ENCODE measurements around the gene CCND3.

Gene CCND3

DNA sequence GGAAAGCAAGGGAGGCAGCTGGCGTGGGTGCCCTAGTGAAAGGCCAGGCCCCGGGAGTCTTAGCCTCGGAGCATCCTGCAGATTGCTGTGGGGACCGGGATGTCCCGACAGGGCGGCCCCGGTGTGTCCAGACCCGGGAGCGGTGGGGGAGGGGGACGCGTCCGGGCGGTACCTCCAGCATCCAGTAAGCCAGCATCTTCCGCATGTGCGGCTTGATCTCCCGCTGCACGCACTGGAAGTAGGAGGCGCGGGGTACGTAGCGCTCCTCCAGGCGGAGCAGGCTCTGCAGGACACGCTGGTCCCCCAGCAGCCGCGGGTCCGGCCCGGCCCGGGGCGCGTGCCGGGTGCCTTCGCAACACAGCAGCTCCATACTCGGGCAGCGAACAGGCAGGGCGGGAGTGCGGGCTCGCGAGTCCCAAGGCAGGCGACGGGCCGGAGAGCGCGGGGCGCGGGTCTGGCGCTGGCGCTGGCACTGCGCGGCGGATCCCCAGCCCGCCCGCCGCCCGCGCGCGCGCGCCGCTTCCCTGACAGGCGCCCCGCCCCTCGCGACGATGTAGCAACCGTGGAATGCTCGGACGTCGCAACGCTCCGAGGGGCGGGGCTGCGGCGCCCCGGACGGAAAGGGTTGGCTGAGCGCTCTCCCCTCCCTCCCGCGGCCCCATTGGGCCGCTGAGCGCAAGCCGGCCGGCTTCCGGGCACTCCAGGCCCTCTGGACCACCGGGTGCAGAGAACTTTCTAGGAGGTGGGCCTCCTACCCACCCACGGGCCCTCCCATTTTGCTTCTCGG is at the start of gene CCND3:
Gene CCND3 (minus strand): TSS at position 529 of the 787 bp plus-strand sequence. CDS start 159 bp downstream, at position 370.
- TF ChIP-seq, protein P1, sequence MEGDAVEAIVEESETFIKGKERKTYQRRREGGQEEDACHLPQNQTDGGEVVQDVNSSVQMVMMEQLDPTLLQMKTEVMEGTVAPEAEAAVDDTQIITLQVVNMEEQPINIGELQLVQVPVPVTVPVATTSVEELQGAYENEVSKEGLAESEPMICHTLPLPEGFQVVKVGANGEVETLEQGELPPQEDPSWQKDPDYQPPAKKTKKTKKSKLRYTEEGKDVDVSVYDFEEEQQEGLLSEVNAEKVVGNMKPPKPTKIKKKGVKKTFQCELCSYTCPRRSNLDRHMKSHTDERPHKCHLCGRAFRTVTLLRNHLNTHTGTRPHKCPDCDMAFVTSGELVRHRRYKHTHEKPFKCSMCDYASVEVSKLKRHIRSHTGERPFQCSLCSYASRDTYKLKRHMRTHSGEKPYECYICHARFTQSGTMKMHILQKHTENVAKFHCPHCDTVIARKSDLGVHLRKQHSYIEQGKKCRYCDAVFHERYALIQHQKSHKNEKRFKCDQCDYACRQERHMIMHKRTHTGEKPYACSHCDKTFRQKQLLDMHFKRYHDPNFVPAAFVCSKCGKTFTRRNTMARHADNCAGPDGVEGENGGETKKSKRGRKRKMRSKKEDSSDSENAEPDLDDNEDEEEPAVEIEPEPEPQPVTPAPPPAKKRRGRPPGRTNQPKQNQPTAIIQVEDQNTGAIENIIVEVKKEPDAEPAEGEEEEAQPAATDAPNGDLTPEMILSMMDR (IDR thresholded peaks at IDR 0.05; ENCODE audit: low read depth, low read length): no peak
- DNase-seq (ENCODE audit: extremely low read depth, low read depth): peak; percentile 67

DNA sequence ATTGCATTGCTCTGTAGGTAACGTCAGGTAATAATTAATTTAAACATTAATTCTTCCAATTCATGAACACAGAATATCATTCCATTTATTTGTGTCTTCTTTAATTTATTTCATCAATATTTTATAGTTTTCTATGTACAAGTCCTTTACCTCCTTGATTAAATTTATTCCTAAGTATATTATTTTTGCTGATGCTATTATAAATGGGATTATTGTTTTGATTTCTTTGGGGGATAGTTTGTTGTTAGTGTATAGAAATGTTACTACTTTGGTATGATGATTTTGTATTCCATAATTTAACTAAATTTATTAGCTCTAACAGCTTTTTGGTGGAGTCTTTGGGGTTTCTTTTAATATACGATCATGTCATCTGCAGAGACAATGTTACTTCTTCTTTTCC is 44.7 kb upstream of the CCND3 start:
- TF ChIP-seq, protein P1 (IDR thresholded peaks at IDR 0.05; ENCODE audit: low read depth, low read length): no peak
- no peak for DNase-seq (ENCODE audit: extremely low read depth, low read depth)

DNA sequence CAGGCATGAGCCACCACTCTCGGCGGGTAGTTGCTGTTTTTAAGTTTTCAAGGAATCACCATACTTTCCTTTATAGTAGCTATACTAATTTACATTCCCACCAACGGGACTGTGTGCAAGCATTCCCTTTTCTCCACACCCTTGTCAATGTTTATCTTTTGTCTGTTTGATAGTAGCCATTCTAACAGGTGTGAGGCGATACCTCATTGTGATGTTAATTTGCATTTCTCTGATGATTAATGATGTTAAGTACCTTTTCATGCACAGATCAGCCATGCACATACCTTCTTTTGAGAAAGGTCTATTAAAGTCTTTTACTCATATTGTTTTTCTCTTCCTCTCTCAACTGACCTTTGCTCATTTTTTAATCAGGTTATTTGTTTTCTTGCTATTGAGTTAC is 43.0 kb upstream of the CCND3 start:
- TF ChIP-seq, protein P1 (IDR thresholded peaks at IDR 0.05; ENCODE audit: low read depth, low read length): no peak
- no peak for DNase-seq (ENCODE audit: extremely low read depth, low read depth)

DNA sequence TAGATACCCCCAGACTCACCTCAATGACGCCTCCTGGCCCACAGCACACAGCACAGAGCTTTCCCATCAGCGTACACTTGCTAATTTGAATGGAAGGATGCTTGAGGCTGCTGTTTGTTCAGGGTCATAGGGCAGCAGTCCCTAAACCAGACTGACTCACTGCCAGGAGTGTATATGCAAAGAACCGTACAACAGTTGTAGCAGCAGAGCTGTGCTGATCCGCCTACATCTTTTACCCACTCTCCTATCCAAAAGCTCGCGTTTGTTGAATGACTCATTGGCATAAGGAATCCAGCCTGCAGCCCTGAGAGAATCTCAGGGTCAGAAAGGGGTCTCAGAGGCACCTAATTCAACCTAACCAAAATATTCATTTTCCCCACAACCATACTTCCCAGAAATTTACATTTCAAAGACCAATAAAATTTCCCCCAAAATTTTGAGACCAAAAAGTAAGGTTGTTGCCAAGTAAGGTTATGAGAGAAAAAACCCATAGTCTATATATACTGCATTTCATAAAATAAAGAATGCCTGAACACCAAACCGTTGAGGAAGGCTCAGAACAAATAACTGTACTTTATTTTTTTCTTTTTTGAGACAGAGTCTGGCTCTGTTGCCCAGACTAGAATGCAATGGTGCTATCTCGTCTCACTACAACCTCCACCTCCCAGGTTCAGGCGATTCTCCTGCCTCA is 35.3 kb upstream of the CCND3 start:
- TF ChIP-seq, protein P1 (IDR thresholded peaks at IDR 0.05; ENCODE audit: low read depth, low read length): no peak
- no peak for DNase-seq (ENCODE audit: extremely low read depth, low read depth)

DNA sequence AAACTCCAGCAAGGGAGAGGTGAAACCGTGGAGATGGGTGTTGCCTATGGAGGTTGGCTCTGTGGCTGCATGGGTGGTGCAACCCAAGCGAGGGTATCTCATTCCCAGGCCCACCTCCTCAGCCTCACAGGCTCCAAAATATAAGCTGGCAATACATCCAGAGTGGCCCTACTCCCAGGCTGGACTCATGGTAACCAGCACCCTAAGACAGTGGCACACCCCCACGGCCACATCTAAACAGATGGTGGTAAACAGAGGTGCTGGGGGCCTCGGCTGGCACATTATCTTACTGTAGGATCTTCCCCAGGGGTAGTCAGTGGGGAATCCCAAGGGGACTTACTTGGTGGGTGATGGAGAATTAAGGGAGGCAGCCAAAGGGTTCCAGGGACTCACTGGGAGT is 33.7 kb upstream of the CCND3 start:
- no peak for DNase-seq (ENCODE audit: extremely low read depth, low read depth)
- TF ChIP-seq, protein P1 (IDR thresholded peaks at IDR 0.05; ENCODE audit: low read depth, low read length): no peak

DNA sequence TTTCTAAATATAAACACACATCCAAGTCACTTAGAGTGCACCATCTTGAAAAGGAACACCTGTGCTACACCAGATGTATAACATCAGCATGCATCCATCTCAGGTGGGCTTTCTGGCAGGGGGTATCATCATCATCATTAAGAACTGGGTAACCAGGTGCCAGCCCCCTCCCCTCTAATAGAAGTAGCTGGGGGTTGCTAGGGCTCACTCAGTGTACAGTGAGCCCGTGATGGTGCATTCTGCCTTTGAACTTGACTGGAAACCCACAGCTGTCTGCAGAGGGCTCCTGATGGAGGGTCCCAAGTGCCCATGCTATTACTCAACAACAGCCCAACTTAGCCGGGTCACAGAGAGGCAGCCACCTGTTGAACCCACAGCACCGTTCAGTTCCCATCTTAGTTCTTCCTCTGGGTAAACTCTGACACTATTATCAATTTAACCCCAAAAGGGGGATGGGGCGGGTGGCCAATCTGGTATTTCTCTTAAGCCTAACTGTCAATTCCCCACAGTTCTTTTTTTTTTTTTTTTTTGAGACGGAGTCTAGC is 32.7 kb upstream of the CCND3 start:
- TF ChIP-seq, protein P1 (IDR thresholded peaks at IDR 0.05; ENCODE audit: low read depth, low read length): no peak
- no peak for DNase-seq (ENCODE audit: extremely low read depth, low read depth)

DNA sequence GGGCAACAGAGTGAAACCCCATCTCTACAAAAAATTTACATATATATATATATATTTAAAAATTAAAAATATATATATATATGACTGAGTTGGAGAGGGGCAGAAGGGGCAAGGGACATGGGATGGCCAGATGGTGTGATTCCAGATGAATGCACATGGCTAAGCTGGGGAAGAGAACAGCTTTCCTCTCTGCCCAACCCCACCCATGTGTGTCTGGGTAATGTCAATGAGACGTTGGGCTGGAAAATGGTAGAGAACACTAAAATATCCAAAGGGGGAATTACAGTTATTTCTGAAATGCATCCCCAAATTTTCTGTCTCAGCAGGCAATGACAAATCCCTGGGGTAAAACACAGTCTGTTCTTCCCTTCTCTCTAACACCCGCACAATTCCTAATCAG is 31.2 kb upstream of the CCND3 start:
- DNase-seq (ENCODE audit: extremely low read depth, low read depth): no peak
- TF ChIP-seq, protein P1 (IDR thresholded peaks at IDR 0.05; ENCODE audit: low read depth, low read length): no peak

Measured in AG09319 (cell line).